ENCODE measurements around the gene EXOC2.
A peak's percentile ranks its signal among the peaks of the same experiment; 100 is the strongest.

The EXOC2 gene

DNA sequence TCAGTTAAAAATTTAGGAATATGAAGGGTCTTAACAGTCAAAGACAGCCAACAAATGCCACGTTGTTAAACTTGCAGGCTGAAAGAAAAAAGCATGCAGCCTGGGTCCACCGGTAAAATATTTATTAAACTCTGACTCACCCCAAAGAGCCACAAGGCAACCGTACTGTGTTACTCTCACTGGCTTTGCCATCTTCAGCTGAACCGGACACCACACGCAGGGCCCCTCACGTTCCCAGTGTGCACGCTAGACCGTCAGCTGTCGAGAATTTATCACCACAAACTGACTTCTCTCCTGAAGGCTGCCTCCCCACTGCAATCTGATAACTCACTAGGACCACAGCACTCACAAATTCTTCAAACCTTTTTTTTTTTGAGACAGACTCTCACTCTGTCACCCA, 66.7 kb downstream of the EXOC2 start:
- H3K36me3 ChIP-seq (replicated peaks; ENCODE audit: low read depth, low read length): peaks cover 12% of the 10 kb centered on the region

DNA sequence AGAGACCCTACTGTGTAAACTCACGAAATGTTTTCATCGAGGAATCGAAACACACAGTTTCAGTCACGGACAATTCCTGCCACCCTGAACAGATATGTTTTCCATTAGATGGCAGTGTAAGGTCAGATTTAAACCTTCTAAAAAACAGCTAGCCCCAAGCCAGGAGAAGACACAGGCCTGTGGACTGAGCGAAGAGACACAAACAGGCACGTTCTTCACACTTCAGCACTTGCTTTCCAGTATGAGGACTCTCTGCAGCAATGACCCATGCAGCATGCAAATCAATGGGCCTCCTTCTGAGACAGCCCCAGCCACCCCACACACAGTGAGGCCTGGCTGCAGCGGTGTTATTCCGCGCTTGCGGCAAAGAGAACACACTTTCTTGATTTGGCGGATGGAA, 68.0 kb downstream of the EXOC2 start:
- peak overlapping the region; percentile 2; the same call in 1 of the 2 replicates for H3K9ac ChIP-seq (ENCODE audit: low read length)
- TF ChIP-seq, protein P1, sequence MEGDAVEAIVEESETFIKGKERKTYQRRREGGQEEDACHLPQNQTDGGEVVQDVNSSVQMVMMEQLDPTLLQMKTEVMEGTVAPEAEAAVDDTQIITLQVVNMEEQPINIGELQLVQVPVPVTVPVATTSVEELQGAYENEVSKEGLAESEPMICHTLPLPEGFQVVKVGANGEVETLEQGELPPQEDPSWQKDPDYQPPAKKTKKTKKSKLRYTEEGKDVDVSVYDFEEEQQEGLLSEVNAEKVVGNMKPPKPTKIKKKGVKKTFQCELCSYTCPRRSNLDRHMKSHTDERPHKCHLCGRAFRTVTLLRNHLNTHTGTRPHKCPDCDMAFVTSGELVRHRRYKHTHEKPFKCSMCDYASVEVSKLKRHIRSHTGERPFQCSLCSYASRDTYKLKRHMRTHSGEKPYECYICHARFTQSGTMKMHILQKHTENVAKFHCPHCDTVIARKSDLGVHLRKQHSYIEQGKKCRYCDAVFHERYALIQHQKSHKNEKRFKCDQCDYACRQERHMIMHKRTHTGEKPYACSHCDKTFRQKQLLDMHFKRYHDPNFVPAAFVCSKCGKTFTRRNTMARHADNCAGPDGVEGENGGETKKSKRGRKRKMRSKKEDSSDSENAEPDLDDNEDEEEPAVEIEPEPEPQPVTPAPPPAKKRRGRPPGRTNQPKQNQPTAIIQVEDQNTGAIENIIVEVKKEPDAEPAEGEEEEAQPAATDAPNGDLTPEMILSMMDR (IDR thresholded peaks at IDR 0.05; ENCODE audit: low read depth, low read length): peak; percentile 59
- no peak for TF ChIP-seq EZH2phosphoT487 (IDR thresholded peaks at IDR 0.05; ENCODE audit: low read depth)
- H3K4me2 ChIP-seq (ENCODE audit: low read length): peak overlapping the region; percentile 42
- peak overlapping the region; percentile 20 for H3K4me3 ChIP-seq (ENCODE audit: low read length)
- peaks cover 12% of the 10 kb centered on the region for H3K36me3 ChIP-seq (replicated peaks; ENCODE audit: low read depth, low read length)
- H2AFZ ChIP-seq (ENCODE audit: low read depth, low read length): no peak overlapping the region
- H3K4me1 ChIP-seq (ENCODE audit: low read length): peaks cover 40% of the 10 kb centered on the region
- peak overlapping the region; percentile 26 for H3K27ac ChIP-seq (ENCODE audit: low read length)
- no peaks in the 10 kb centered on the region for H3K79me2 ChIP-seq (ENCODE audit: low read length)
- H3K27me3 ChIP-seq (ENCODE audit: low read depth, low read length): no peaks in the 10 kb centered on the region
- H3K9me3 ChIP-seq (ENCODE audit: insufficient read depth, low read length): no peaks in the 10 kb centered on the region
- H4K20me1 ChIP-seq (ENCODE audit: insufficient read depth, low read length): no peaks in the 10 kb centered on the region

More for the DNA sequence above, 66.7 kb downstream of the EXOC2 start:
- Histone ChIP-seq H3K4me1 (ENCODE audit: low read length) (peaks cover 40% of the 10 kb centered on the region), H3K79me2 (ENCODE audit: low read length) (no peaks in the 10 kb centered on the region), H4K20me1 (ENCODE audit: insufficient read depth, low read length) (no peaks in the 10 kb centered on the region), H3K27ac (ENCODE audit: low read length) (no peak overlapping the region), H2AFZ (ENCODE audit: low read depth, low read length) (no peak overlapping the region), H3K9me3 (ENCODE audit: insufficient read depth, low read length) (no peaks in the 10 kb centered on the region), H3K4me3 (ENCODE audit: low read length) (no peak overlapping the region), H3K4me2 (ENCODE audit: low read length) (peak overlapping the region; percentile 42; the same call in 1 of the 2 replicates), H3K27me3 (ENCODE audit: low read depth, low read length) (no peaks in the 10 kb centered on the region), H3K9ac (ENCODE audit: low read length) (no peak overlapping the region)
- TF ChIP-seq, protein P1 (IDR thresholded peaks at IDR 0.05; ENCODE audit: low read depth, low read length): no peak
- no peak for TF ChIP-seq EZH2phosphoT487 (IDR thresholded peaks at IDR 0.05; ENCODE audit: low read depth)

DNA sequence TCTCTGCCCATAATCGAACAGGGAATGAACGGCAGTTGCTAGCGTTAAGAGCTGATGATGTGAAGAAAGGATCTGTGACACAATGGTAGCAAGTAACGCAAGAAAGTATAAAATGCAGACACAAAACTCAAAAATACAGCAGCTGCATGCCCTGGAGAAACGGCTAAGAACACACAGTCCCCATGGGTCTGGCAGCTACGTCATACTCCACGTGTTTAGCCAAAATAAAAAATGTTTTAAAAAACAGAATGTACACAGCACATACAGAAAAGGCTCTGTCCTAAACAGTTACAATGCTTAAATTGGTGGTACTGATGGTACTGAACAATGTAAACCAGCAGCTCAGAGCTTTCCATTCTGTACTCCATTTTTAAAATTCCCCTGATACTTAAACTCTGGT, 70.5 kb downstream of the EXOC2 start:
- Histone ChIP-seq H3K4me2 (ENCODE audit: low read length) (no peak overlapping the region), H3K9ac (ENCODE audit: low read length) (no peak overlapping the region), H3K9me3 (ENCODE audit: insufficient read depth, low read length) (no peaks in the 10 kb centered on the region), H3K4me1 (ENCODE audit: low read length) (peaks cover 20% of the 10 kb centered on the region), H2AFZ (ENCODE audit: low read depth, low read length) (no peak overlapping the region), H3K27ac (ENCODE audit: low read length) (no peak overlapping the region), H4K20me1 (ENCODE audit: insufficient read depth, low read length) (no peaks in the 10 kb centered on the region), H3K4me3 (ENCODE audit: low read length) (no peak overlapping the region), H3K79me2 (ENCODE audit: low read length) (no peaks in the 10 kb centered on the region), H3K36me3 (replicated peaks; ENCODE audit: low read depth, low read length) (peaks cover 2% of the 10 kb centered on the region), H3K27me3 (ENCODE audit: low read depth, low read length) (no peaks in the 10 kb centered on the region)
- TF ChIP-seq EZH2phosphoT487 (IDR thresholded peaks at IDR 0.05; ENCODE audit: low read depth): no peak
- TF ChIP-seq, protein P1 (IDR thresholded peaks at IDR 0.05; ENCODE audit: low read depth, low read length): no peak

DNA sequence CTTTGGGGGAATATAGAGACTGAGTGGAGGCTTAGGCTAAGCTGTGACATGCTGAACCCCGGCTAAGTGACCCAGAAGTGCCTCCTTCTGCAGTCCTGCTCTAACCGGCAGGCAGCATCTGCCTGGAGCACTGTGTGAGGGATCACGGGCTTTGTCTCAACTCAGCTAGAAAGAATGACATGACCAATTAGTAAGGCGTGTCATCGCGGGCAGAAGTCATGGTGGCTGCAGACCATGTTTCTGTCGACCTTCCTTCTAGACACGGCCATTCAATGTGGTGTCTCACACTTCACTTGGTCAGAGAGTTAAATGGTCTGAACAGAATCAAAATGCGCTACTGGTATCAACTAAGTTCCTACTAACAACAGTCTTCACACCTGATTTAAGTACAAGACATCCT, 71.0 kb downstream of the EXOC2 start:
- peaks cover 20% of the 10 kb centered on the region for H3K4me1 ChIP-seq (ENCODE audit: low read length)
- H3K9me3 ChIP-seq (ENCODE audit: insufficient read depth, low read length): no peaks in the 10 kb centered on the region
- no peak overlapping the region for H3K4me3 ChIP-seq (ENCODE audit: low read length)
- no peak overlapping the region for H3K9ac ChIP-seq (ENCODE audit: low read length)
- no peaks in the 10 kb centered on the region for H3K36me3 ChIP-seq (replicated peaks; ENCODE audit: low read depth, low read length)
- no peak overlapping the region for H2AFZ ChIP-seq (ENCODE audit: low read depth, low read length)
- TF ChIP-seq, protein P1 (IDR thresholded peaks at IDR 0.05; ENCODE audit: low read depth, low read length): no peak
- no peak for TF ChIP-seq EZH2phosphoT487 (IDR thresholded peaks at IDR 0.05; ENCODE audit: low read depth)
- H3K27me3 ChIP-seq (ENCODE audit: low read depth, low read length): no peaks in the 10 kb centered on the region
- H3K4me2 ChIP-seq (ENCODE audit: low read length): no peak overlapping the region
- no peak overlapping the region for H3K27ac ChIP-seq (ENCODE audit: low read length)
- no peaks in the 10 kb centered on the region for H3K79me2 ChIP-seq (ENCODE audit: low read length)
- H4K20me1 ChIP-seq (ENCODE audit: insufficient read depth, low read length): no peaks in the 10 kb centered on the region
